H1 (cell line): ENCODE results near the gene MDM1. TPM values are rescaled to one million over a fixed set of nuclear protein-coding genes. Genes with fewer than 3 reads are reported as not detected.

Experiments
- CTCF ChIA-PET: fragments of 300-600 bp; sonication (Branson Sonifier 250); formaldehyde crosslinking; loops from one replicate; lab custom pipeline; 2021; ENCODE audit not compliant: partially characterized antibody; lab: Charles Lee
- POLR2A ChIA-PET: fragments of 300-600 bp; sonication (Branson Sonifier 250); formaldehyde crosslinking; loops from one replicate; lab custom pipeline; 2021; ENCODE audit warnings: inconsistent platforms; ENCODE audit not compliant: partially characterized antibody; lab: Charles Lee
- DNase-seq, 2 experiments: peaks; one replicate each; pipeline versions ENCODE4 v3.0.0 to v3.0.0-alpha.2; 2010 to 2022; ENCODE audit warnings: low spot score in 2 of 2, low read depth in 1 of 2, mixed read lengths in 1 of 2
- FAIRE-seq: peaks from 2 replicates; lab custom pipeline; 2011; peaks lifted over from hg19 to GRCh38; lab: Jason Lieb, UNC
- H2AFZ ChIP-seq: 2 replicates; pipeline ENCODE4 v1.8.1; 2012; ENCODE audit warnings: low read length, inconsistent platforms
- H2AK5ac ChIP-seq: 2 replicates; pipeline ENCODE4 v1.6.1; 2013; ENCODE audit warnings: low read depth, low read length
- H2BK120ac ChIP-seq: replicated peaks from 2 replicates; pipeline ENCODE3; 2013; ENCODE audit warnings: low read depth, low read length, inconsistent platforms
- H2BK12ac ChIP-seq: 2 replicates; pipeline ENCODE4 v1.6.1; 2013; ENCODE audit warnings: low read depth, low read length
- H2BK15ac ChIP-seq: 2 replicates; pipeline ENCODE4 v1.6.1; 2013; ENCODE audit warnings: low read length
- H2BK20ac ChIP-seq: 2 replicates; pipeline ENCODE4 v1.6.1; 2013; ENCODE audit warnings: low read length
- H2BK5ac ChIP-seq: 2 replicates; pipeline ENCODE4 v1.6.1; 2013; ENCODE audit warnings: low read depth, low read length
- H3K14ac ChIP-seq: 2 replicates; pipeline ENCODE4 v1.6.1; 2013; ENCODE audit warnings: inconsistent platforms; ENCODE audit not compliant: insufficient read length
- H3K18ac ChIP-seq: 2 replicates; pipeline ENCODE4 v1.6.1; 2013; ENCODE audit warnings: low read length; ENCODE audit errors: extremely low read depth
- H3K23ac ChIP-seq: 2 replicates; pipeline ENCODE4 v1.6.1; 2013; ENCODE audit warnings: inconsistent platforms; ENCODE audit not compliant: insufficient read length
- H3K23me2 ChIP-seq: 2 replicates; pipeline ENCODE4 v1.6.1; 2013; ENCODE audit warnings: low read depth, low read length
- H3K27ac ChIP-seq: 2 replicates; pipeline ENCODE4 v1.6.1; 2011; ENCODE audit warnings: low read depth, low read length, inconsistent platforms
- H3K27me3 ChIP-seq, 4 experiments: replicated peaks in 1 of 4; 1 replicate in 1 of 4; 2 replicates in 3 of 4; pipeline versions ENCODE4 v1.6.1 to v1.8.1; 2011 to 2013; ENCODE audit warnings: low read length in 3 of 4, mild to moderate bottlenecking in 3 of 4, inconsistent platforms in 2 of 4, mixed read lengths in 2 of 4, moderate library complexity in 1 of 4; ENCODE audit not compliant: control insufficient read depth in 3 of 4, insufficient read depth in 3 of 4; ENCODE audit errors: extremely low read depth in 1 of 4
- H3K36me3 ChIP-seq, 4 experiments: 2 replicates each; pipeline versions ENCODE4 v1.6.1 to v1.8.1; 2011 to 2013; ENCODE audit warnings: mild to moderate bottlenecking in 4 of 4, low read length in 3 of 4, moderate library complexity in 2 of 4, control low read depth in 1 of 4, inconsistent platforms in 1 of 4; ENCODE audit not compliant: insufficient read depth in 4 of 4, control insufficient read depth in 2 of 4
- H3K4ac ChIP-seq: replicated peaks from 2 replicates; pipeline ENCODE3; 2013; ENCODE audit warnings: low read length, low read depth, mixed read lengths, inconsistent platforms; ENCODE audit not compliant: insufficient read length
- H3K4me1 ChIP-seq, 4 experiments: replicated peaks in 1 of 4; 1 replicate in 1 of 4; 2 replicates in 3 of 4; pipeline versions ENCODE4 v1.6.1 to v1.8.1; 2011 to 2013; ENCODE audit warnings: low read length in 3 of 4, inconsistent platforms in 2 of 4, mixed read lengths in 1 of 4; ENCODE audit not compliant: insufficient read depth in 4 of 4, control insufficient read depth in 3 of 4
- H3K4me2 ChIP-seq, 2 experiments: 2 replicates each; pipeline versions ENCODE4 v1.6.1 to v1.8.1; 2011 to 2013; ENCODE audit warnings: low read depth in 2 of 2, low read length in 2 of 2, control low read depth in 1 of 2, inconsistent platforms in 1 of 2, mild to moderate bottlenecking in 1 of 2; ENCODE audit not compliant: insufficient read depth in 1 of 2
- H3K4me3 ChIP-seq, 4 experiments: fragments of 200-600, 300-600 bp in 1 of 4; sonication (generic), shearing (Covaris generic), sonication (Bioruptor Twin) in 1 of 4; 2 replicates each; pipeline versions ENCODE4 v1.5.1 to v1.8.1; 2011 to 2016; ENCODE audit warnings: low read length in 4 of 4, low read depth in 3 of 4, control low read depth in 2 of 4, inconsistent platforms in 2 of 4, mild to moderate bottlenecking in 2 of 4, mixed read lengths in 1 of 4, moderate library complexity in 1 of 4; ENCODE audit not compliant: insufficient read depth in 2 of 4; ENCODE audit errors: extremely low read depth in 1 of 4
- H3K56ac ChIP-seq: replicated peaks from 2 replicates; pipeline ENCODE3; 2013; ENCODE audit warnings: low read depth, mild to moderate bottlenecking, mixed read lengths, low read length, inconsistent platforms; ENCODE audit not compliant: insufficient read length
- H3K79me1 ChIP-seq: 2 replicates; pipeline ENCODE4 v1.6.1; 2013; ENCODE audit warnings: low read depth, low read length, control low read depth
- H3K79me2 ChIP-seq, 2 experiments: 2 replicates each; pipeline versions ENCODE4 v1.6.1 to v1.8.1; 2012 to 2013; ENCODE audit warnings: low read length in 2 of 2, mild to moderate bottlenecking in 2 of 2, inconsistent platforms in 1 of 2; ENCODE audit not compliant: insufficient read depth in 2 of 2, control insufficient read depth in 1 of 2
- H3K9ac ChIP-seq, 4 experiments: replicated peaks in 1 of 4; 1 replicate in 1 of 4; 2 replicates in 3 of 4; pipeline versions ENCODE4 v1.6.1 to v1.8.1; 2011 to 2013; ENCODE audit warnings: low read depth in 3 of 4, low read length in 3 of 4, control low read depth in 2 of 4, mild to moderate bottlenecking in 2 of 4, moderate library complexity in 2 of 4, inconsistent platforms in 1 of 4; ENCODE audit errors: extremely low read depth in 1 of 4
- H3K9me3 ChIP-seq, 2 experiments: 2 replicates each; pipeline versions ENCODE4 v1.6.1 to v1.8.1; 2012 to 2013; ENCODE audit warnings: mild to moderate bottlenecking in 2 of 2, moderate library complexity in 2 of 2, control low read depth in 1 of 2, inconsistent platforms in 1 of 2, low read depth in 1 of 2, low read length in 1 of 2, mixed read lengths in 1 of 2; ENCODE audit not compliant: insufficient read depth in 2 of 2
- H4K20me1 ChIP-seq, 2 experiments: replicated peaks in 1 of 2; 2 replicates each; pipeline versions ENCODE3 to v1.8.1; 2011 to 2013; ENCODE audit warnings: inconsistent platforms in 2 of 2, low read length in 2 of 2, mild to moderate bottlenecking in 1 of 2; ENCODE audit not compliant: insufficient read depth in 2 of 2, control insufficient read depth in 1 of 2
- H4K5ac ChIP-seq: 2 replicates; pipeline ENCODE4 v1.6.1; 2013; ENCODE audit warnings: low read length, low read depth, mixed read lengths, inconsistent platforms; ENCODE audit not compliant: insufficient read length
- H4K8ac ChIP-seq: 2 replicates; pipeline ENCODE4 v1.8.0; 2013; ENCODE audit warnings: mild to moderate bottlenecking, moderate library complexity, low read length, inconsistent platforms; ENCODE audit not compliant: insufficient read depth; ENCODE audit errors: extremely low read depth
- H4K91ac ChIP-seq: replicated peaks from 2 replicates; pipeline ENCODE3; 2013; ENCODE audit warnings: low read length, mixed read lengths, inconsistent platforms; ENCODE audit not compliant: insufficient read length
- EP300 ChIP-seq, 2 experiments: IDR thresholded peaks; 1 replicate in 1 of 2; 2 replicates in 1 of 2; pipeline ENCODE4 v1.6.1; 2011 to 2012; ENCODE audit warnings: low read depth in 2 of 2, low read length in 2 of 2, mild to moderate bottlenecking in 2 of 2, borderline replicate concordance in 1 of 2, inconsistent platforms in 1 of 2, moderate library complexity in 1 of 2
- GTF2F1 ChIP-seq: IDR thresholded peaks from 2 replicates; pipeline ENCODE4 v1.6.1; 2012; ENCODE audit warnings: low read depth, low read length, improper control_type of control experiment, borderline replicate concordance
- KDM4A ChIP-seq: IDR thresholded peaks from one replicate; pipeline ENCODE4 v1.7.1; 2012; ENCODE audit warnings: low read depth, mild to moderate bottlenecking, moderate library complexity, low read length, inconsistent platforms; ENCODE audit not compliant: severe bottlenecking
- SIRT6 ChIP-seq: IDR thresholded peaks from one replicate; pipeline ENCODE4 v1.7.1; 2012; ENCODE audit warnings: low read length, inconsistent platforms
- SP4 ChIP-seq: IDR thresholded peaks from 2 replicates; pipeline ENCODE4 v1.6.1; 2012; ENCODE audit warnings: low read length, inconsistent platforms
- WGBS, 2 experiments: shearing (Covaris generic) in 1 of 2; methylation state at CpG; one replicate each; pipeline versions ENCODE4 v1.1.6 to v1.1.7; 2013 to 2015; ENCODE audit warnings: low lambda C conversion rate in 2 of 2, mixed read lengths in 2 of 2, inconsistent platforms in 1 of 2, low coverage in 1 of 2, missing lambda C conversion rate in 1 of 2; ENCODE audit not compliant: insufficient replicate concordance in 2 of 2, insufficient coverage in 1 of 2, insufficient read length in 1 of 2; ENCODE audit errors: extremely low coverage in 1 of 2, missing lambda C conversion rate in 1 of 2; 5-methylcytosine and 5-hydroxymethylcytosine counted together
- polyA plus RNA-seq, 7 experiments: library from polyadenylated mRNA; depleted of rRNA in 3 of 7; stranded (reverse) in 5 of 7; unstranded in 2 of 7; fragments of >200 nt in 5 of 7; fragments of 200-250 nt in 2 of 7; gene quantifications; 1 replicate in 5 of 7; 2 replicates in 1 of 7; 4 replicates in 1 of 7; pipeline versions ENCODE4 v1.2.1 to v1.2.3, GENCODE V29; 2011 to 2013; ENCODE audit warnings: missing spikeins in 2 of 7, mixed read lengths in 2 of 7
- total RNA-seq: library from RNA; stranded (reverse); fragmentation: NEBNext Ultra II Directional; extraction: Animal tissue kit (Norgen Biotek cat#: 25700); gene quantifications from 2 replicates; pipeline ENCODE4 v1.2.1, GENCODE V29; 2021

Gene MDM1
- total and polyA plus RNA-seq, 2 of the 8 experiments (the other 6 are each of a cell fraction or from before 2014, with no cell fraction given) = 3.1 to 10.7 TPM

GRCh38 chr12:68294251-68294650 lies 37.9 kb downstream of the MDM1 start:
- no peak overlapping the region for H3K27ac ChIP-seq
- no peak overlapping the region for H2BK120ac ChIP-seq
- no peak overlapping the region for H2BK20ac ChIP-seq
- no peak overlapping the region for H3K56ac ChIP-seq
- 0 out of 2 replicates have a peak, but pooled peaks cover 2% of the 10 kb centered on the region for H3K79me1 ChIP-seq
- H3K4ac ChIP-seq = no peak overlapping the region
- 93% methylated on average over 2 of the region's 2 CpGs; no CpG with 5 or more reads in 1 of the 2 experiments for WGBS, 2 experiments
- no peak overlapping the region for H3K14ac ChIP-seq
- POLR2A ChIA-PET = no interaction called here
- H2BK5ac ChIP-seq = no peak overlapping the region
- no peak overlapping the region for H2AFZ ChIP-seq
- H4K20me1 ChIP-seq = no peaks in the 10 kb centered on the region
- no peak overlapping the region for H2BK15ac ChIP-seq
- no peak overlapping the region for H3K4me2 ChIP-seq
- no peaks in the 10 kb centered on the region for H3K36me3 ChIP-seq
- no peaks in the 10 kb centered on the region for H3K4me1 ChIP-seq
- no peaks in the 10 kb centered on the region for H3K23me2 ChIP-seq
- H4K91ac ChIP-seq = no peak overlapping the region
- H4K8ac ChIP-seq = no peak overlapping the region
- no peak for TF ChIP-seq EP300 (IDR thresholded peaks at IDR 0.05; ENCODE audit: borderline replicate concordance in 1 of 2, low read depth in 2 of 2, low read length in 2 of 2)
- TF ChIP-seq KDM4A = no peak
- no peak for TF ChIP-seq SP4
- no peak for TF ChIP-seq GTF2F1
- TF ChIP-seq SIRT6 = no peak
- TF ChIP-seq, all 59 proteins: peak for 0
- H3K9ac ChIP-seq = no peak overlapping the region
- no peaks in the 10 kb centered on the region for H3K27me3 ChIP-seq
- no peak overlapping the region for H3K23ac ChIP-seq
- H3K4me3 ChIP-seq = no peak overlapping the region
- FAIRE-seq = no peak
- no peak overlapping the region for H2BK12ac ChIP-seq
- CTCF ChIA-PET = no interaction called here
- no peaks in the 10 kb centered on the region for H3K9me3 ChIP-seq
- H3K79me2 ChIP-seq = no peaks in the 10 kb centered on the region
- no peak for DNase-seq
- no peak overlapping the region for H3K18ac ChIP-seq
- H2AK5ac ChIP-seq = no peak overlapping the region
- H4K5ac ChIP-seq = no peak overlapping the region
